ENCODE measurements around the gene ATG14. TPM values are rescaled to one million over a fixed set of nuclear protein-coding genes. Genes with fewer than 3 reads are reported as not detected.

ATG14 gene
- total RNA-seq, 2 experiments from 2014 or later = 5.0 to 5.1 TPM

GRCh38 chr14:55410876-55411275 lies 754 bp downstream of the ATG14 start:
- Mint-ChIP-seq H3K27ac (no peak overlapping the region), H3K9me3 (no peaks in the 10 kb centered on the region), H3K4me1 (ENCODE audit: low read depth) (peaks cover 34% of the 10 kb centered on the region), H3K36me3 (no peaks in the 10 kb centered on the region), H3K4me3 (peak overlapping the region; percentile 79), H3K27me3 (no peaks in the 10 kb centered on the region)
- CTCF ChIA-PET = interaction anchor here (0.5 to 1.7 kb wide), 3 partner anchors 140 to 286 kb away, joined by 3 to 9 read pairs (median 4); no protein-coding TSS in a partner anchor
- POLR2A ChIA-PET = no interaction called here
- intact Hi-C loops (cut with micrococcal nuclease) = loop anchor here (1.0 kb wide), 1 partner anchor 140 kb away; the partner anchor contains the start of gene FBXO34
- no peak for DNase-seq

GRCh38 chr14:55404173-55404854 lies 7.3 kb downstream of the ATG14 start:
- no peak for DNase-seq
- Mint-ChIP-seq H3K4me1 (ENCODE audit: low read depth) (peaks cover 49% of the 10 kb centered on the region), H3K27ac (peak overlapping the region; percentile 38), H3K36me3 (no peaks in the 10 kb centered on the region), H3K27me3 (no peaks in the 10 kb centered on the region), H3K4me3 (no peak overlapping the region), H3K9me3 (no peaks in the 10 kb centered on the region)
- POLR2A ChIA-PET = interaction anchor here (0.5 to 1.6 kb wide), 3 partner anchors 30 to 66 kb away, joined by 3 read pairs; no protein-coding TSS in a partner anchor
- intact Hi-C loops (cut with micrococcal nuclease) = loop anchor here (1.0 kb wide), 2 partner anchors 18 to 30 kb away; no protein-coding TSS in a partner anchor
- CTCF ChIA-PET = interaction anchor here (1.8 to 1.9 kb wide), 3 partner anchors 12 to 50 kb away, joined by 5 to 9 read pairs (median 7); no protein-coding TSS in a partner anchor

- ChIA-PET CTCF (no interaction called here), POLR2A (no interaction called here)
- no peak overlapping the region for H3K27ac Mint-ChIP-seq
- H3K27me3 Mint-ChIP-seq = no peaks in the 10 kb centered on the region
- H3K4me3 Mint-ChIP-seq = no peak overlapping the region
- H3K36me3 Mint-ChIP-seq = no peaks in the 10 kb centered on the region
- DNase-seq = no peak
- intact Hi-C loops (cut with micrococcal nuclease) = no loop called here
- H3K4me1 Mint-ChIP-seq (ENCODE audit: low read depth) = peaks cover 49% of the 10 kb centered on the region
- H3K9me3 Mint-ChIP-seq = no peaks in the 10 kb centered on the region
Observed at GRCh38 chr14:55401751-55402150, 9.9 kb downstream of the ATG14 start.

- no peak overlapping the region for H3K27ac Mint-ChIP-seq
- ChIA-PET POLR2A (no interaction called here), CTCF (no interaction called here)
- H3K4me3 Mint-ChIP-seq = no peak overlapping the region
- DNase-seq = no peak
- no peaks in the 10 kb centered on the region for H3K9me3 Mint-ChIP-seq
- H3K4me1 Mint-ChIP-seq (ENCODE audit: low read depth) = peaks cover 42% of the 10 kb centered on the region
- H3K27me3 Mint-ChIP-seq = no peaks in the 10 kb centered on the region
- intact Hi-C loops (cut with micrococcal nuclease) = no loop called here
- H3K36me3 Mint-ChIP-seq = peaks cover 6% of the 10 kb centered on the region
Observed at GRCh38 chr14:55399852-55400251, 11.8 kb downstream of the ATG14 start.

GRCh38 chr14:55399183-55399582 lies 12.4 kb downstream of the ATG14 start:
- POLR2A ChIA-PET = no interaction called here
- H3K4me3 Mint-ChIP-seq = no peak overlapping the region
- H3K27me3 Mint-ChIP-seq = no peaks in the 10 kb centered on the region
- no peak for DNase-seq
- H3K36me3 Mint-ChIP-seq = peaks cover 6% of the 10 kb centered on the region
- CTCF ChIA-PET = no interaction called here
- intact Hi-C loops (cut with micrococcal nuclease) = no loop called here
- H3K27ac Mint-ChIP-seq = no peak overlapping the region
- H3K9me3 Mint-ChIP-seq = no peaks in the 10 kb centered on the region
- H3K4me1 Mint-ChIP-seq (ENCODE audit: low read depth) = peaks cover 35% of the 10 kb centered on the region

- Mint-ChIP-seq H3K9me3 (no peaks in the 10 kb centered on the region), H3K4me1 (ENCODE audit: low read depth) (peaks cover 31% of the 10 kb centered on the region), H3K36me3 (peaks cover 6% of the 10 kb centered on the region), H3K4me3 (no peak overlapping the region), H3K27ac (no peak overlapping the region), H3K27me3 (no peaks in the 10 kb centered on the region)
- intact Hi-C loops (cut with micrococcal nuclease) = no loop called here
- CTCF ChIA-PET = no interaction called here
- DNase-seq = no peak
- POLR2A ChIA-PET = no interaction called here
Observed at GRCh38 chr14:55398679-55399078, 13.0 kb downstream of the ATG14 start.

- DNase-seq = no peak
- intact Hi-C loops (cut with micrococcal nuclease) = loop anchor here (5.0 kb wide), 1 partner anchor 57 kb away; no protein-coding TSS in a partner anchor
- Mint-ChIP-seq H3K4me1 (ENCODE audit: low read depth) (peaks cover 49% of the 10 kb centered on the region), H3K27ac (peak overlapping the region; percentile 53), H3K9me3 (no peaks in the 10 kb centered on the region), H3K27me3 (no peaks in the 10 kb centered on the region), H3K36me3 (peaks cover 28% of the 10 kb centered on the region), H3K4me3 (no peak overlapping the region)
- POLR2A ChIA-PET = no interaction called here
- CTCF ChIA-PET = interaction anchor here (1.6 kb wide), 1 partner anchor 117 kb away, joined by 3 read pairs; no protein-coding TSS in a partner anchor
Observed at GRCh38 chr14:55389330-55389729, 22.3 kb downstream of the ATG14 start.

GRCh38 chr14:55388160-55388559 lies 23.5 kb downstream of the ATG14 start:
- Mint-ChIP-seq H3K27ac (peak overlapping the region; percentile 90), H3K36me3 (peaks cover 30% of the 10 kb centered on the region), H3K27me3 (no peaks in the 10 kb centered on the region), H3K4me3 (no peak overlapping the region), H3K4me1 (ENCODE audit: low read depth) (peaks cover 51% of the 10 kb centered on the region), H3K9me3 (no peaks in the 10 kb centered on the region)
- ChIA-PET CTCF (interaction anchor here (0.9 kb wide), 1 partner anchor 175 kb away, joined by 3 read pairs; no protein-coding TSS in a partner anchor), POLR2A (no interaction called here)
- intact Hi-C loops (cut with micrococcal nuclease) = loop anchor here (5.0 kb wide), 1 partner anchor 56 kb away; no protein-coding TSS in a partner anchor
- DNase-seq = peak; percentile 54

- Mint-ChIP-seq H3K36me3 (peaks cover 32% of the 10 kb centered on the region), H3K4me1 (ENCODE audit: low read depth) (peaks cover 53% of the 10 kb centered on the region), H3K4me3 (peak overlapping the region; percentile 30), H3K27ac (peak overlapping the region; percentile 90), H3K9me3 (no peaks in the 10 kb centered on the region), H3K27me3 (no peaks in the 10 kb centered on the region)
- intact Hi-C loops (cut with micrococcal nuclease) = loop anchor here (5.0 kb wide), 1 partner anchor 55 kb away; no protein-coding TSS in a partner anchor
- CTCF ChIA-PET = interaction anchor here (0.9 to 2.1 kb wide), 2 partner anchors 116 to 174 kb away, joined by 3 to 7 read pairs; no protein-coding TSS in a partner anchor
- DNase-seq = no peak
- POLR2A ChIA-PET = interaction anchor here (2.2 kb wide), 1 partner anchor 13 kb away, joined by 6 read pairs; no protein-coding TSS in a partner anchor
Observed at GRCh38 chr14:55387121-55387520, 24.5 kb downstream of the ATG14 start.

- peaks cover 39% of the 10 kb centered on the region for H3K36me3 Mint-ChIP-seq
- peak overlapping the region; percentile 90 for H3K27ac Mint-ChIP-seq
- peak overlapping the region; percentile 56 for H3K4me3 Mint-ChIP-seq
- H3K9me3 Mint-ChIP-seq = no peaks in the 10 kb centered on the region
- no peaks in the 10 kb centered on the region for H3K27me3 Mint-ChIP-seq
- H3K4me1 Mint-ChIP-seq (ENCODE audit: low read depth) = peaks cover 59% of the 10 kb centered on the region
- intact Hi-C loops (cut with micrococcal nuclease) = loop anchor here (1.0 to 5.0 kb wide), 4 partner anchors 12 to 195 kb away; no protein-coding TSS in a partner anchor
- POLR2A ChIA-PET = interaction anchor here (0.6 to 2.2 kb wide), 4 partner anchors 12 to 114 kb away, joined by 3 to 8 read pairs (median 5); no protein-coding TSS in a partner anchor
- DNase-seq = peak; percentile 39
- CTCF ChIA-PET = interaction anchor here (0.8 to 2.1 kb wide), 7 partner anchors 12 to 140 kb away, joined by 3 to 7 read pairs (median 4); no protein-coding TSS in a partner anchor
Observed at GRCh38 chr14:55386037-55386808, 25.4 kb downstream of the ATG14 start.

GRCh38 chr14:55384536-55384935 lies 27.1 kb downstream of the ATG14 start:
- Mint-ChIP-seq H3K4me3 (no peak overlapping the region), H3K9me3 (no peaks in the 10 kb centered on the region), H3K27me3 (no peaks in the 10 kb centered on the region), H3K27ac (peak overlapping the region; percentile 15), H3K36me3 (peaks cover 44% of the 10 kb centered on the region), H3K4me1 (ENCODE audit: low read depth) (peaks cover 60% of the 10 kb centered on the region)
- intact Hi-C loops (cut with micrococcal nuclease) = no loop called here
- DNase-seq = no peak
- POLR2A ChIA-PET = no interaction called here
- CTCF ChIA-PET = interaction anchor here (0.9 to 1.1 kb wide), 2 partner anchors 29 to 114 kb away, joined by 4 to 5 read pairs; no protein-coding TSS in a partner anchor
